ENCODE results near the gene VPREB3.
A peak's percentile ranks its signal among the peaks of the same experiment; 100 is the strongest.
"Not testable (repeated sequence)": the region's sequence is repeated elsewhere in the genome, so short reads cannot be mapped to it uniquely, and the experiment has no call there.

The VPREB3 gene

DNA sequence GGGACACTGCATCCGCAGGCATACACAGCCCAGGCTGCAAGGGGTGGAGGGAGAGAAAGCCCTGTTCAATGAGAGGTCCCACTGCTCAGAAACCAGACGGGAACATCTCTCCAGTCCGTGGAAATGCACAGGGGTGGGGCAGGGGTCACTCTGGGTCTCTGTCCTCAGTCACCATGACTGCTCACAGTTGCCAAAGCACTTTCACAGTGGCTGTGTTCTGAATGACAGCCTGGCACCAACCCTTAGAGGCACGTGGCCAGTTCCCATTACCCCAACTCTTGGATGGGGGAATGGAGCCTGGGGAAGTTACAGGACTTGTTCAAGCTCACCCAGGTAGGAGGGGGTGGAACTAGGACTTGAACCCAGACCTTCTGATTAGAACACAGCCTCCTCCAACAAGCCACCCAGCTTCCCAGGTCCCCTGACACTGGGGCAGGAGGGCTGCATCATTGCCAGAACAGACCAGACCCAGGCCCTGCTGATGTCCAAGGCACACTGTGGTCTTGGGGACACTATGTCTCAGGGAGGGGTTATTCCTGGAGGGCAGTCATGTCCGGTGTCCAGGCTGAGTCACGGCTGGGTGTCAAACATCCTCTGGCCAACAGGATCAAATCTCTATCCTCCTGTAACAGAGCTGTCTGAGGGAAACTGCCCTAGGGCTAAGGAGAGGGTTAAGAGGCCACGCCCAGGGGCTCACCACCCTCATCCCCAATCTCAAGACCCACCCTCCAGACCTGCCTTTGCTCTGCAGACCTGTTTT, 11.5 kb downstream of the VPREB3 start:
- no peak for DNase-seq (ENCODE audit: low read depth in 2 of 2)

DNA sequence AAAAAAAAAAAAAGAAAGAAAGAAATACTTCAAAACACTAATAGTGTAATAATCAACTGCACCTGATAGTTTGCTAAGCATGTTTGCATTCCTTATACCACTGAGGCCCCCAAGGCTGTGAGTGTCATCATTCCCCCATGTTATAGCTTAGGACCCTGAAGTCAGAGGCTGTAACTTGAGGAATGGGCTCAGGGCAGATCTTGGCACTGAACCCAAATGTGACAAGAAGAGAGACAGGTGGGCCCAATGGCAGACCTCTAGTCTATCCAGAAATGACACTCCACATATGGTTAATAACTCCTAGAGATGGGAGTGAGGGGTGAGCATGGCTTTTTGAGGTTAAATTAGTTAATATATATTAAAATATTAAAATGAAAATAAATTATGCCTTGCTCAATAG, 16.5 kb downstream of the VPREB3 start:
- DNase-seq (ENCODE audit: low read depth in 2 of 2): no peak

DNA sequence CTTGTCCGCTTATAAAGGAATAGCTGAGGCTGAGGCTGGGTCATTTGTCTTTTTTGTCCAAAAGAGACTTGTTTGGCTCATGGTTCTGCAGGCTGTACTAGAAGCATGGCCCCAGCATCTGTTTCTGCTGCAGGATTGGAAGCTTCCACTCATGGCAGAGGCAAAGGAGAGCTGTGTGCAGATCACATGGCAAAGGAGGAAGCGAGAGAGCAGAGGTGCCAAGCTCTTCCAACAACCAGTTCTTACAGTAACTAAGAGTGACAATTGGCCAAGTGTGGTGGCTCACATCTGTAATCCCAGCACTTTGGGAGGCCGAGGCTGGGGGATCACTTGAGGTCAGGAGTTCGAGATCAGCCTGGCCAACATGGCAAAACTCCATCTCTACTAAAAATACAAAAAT, 26.1 kb downstream of the VPREB3 start:
- not testable (repeated sequence) for DNase-seq (ENCODE audit: low read depth in 2 of 2)

DNA sequence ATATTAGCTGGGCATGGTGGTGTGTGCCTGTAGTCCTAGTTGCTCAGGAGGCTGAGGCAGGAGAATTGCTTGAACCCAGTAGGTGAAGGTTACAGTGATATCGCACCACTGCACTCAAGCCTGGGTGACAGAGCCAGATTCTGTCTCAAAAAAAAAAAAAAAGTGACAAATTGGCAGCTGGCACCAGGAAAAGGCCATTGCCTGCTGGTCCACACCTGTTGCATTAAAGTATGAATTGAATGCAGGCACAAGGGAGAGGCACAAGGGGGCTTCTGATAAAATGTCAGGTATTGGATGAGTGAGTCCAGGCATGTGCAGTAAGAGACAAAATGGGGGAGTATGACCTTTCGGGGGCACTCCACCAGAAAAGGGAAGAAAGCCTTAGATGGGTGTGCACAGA, 31.5 kb downstream of the VPREB3 start:
- DNase-seq (ENCODE audit: low read depth in 2 of 2): no peak

DNA sequence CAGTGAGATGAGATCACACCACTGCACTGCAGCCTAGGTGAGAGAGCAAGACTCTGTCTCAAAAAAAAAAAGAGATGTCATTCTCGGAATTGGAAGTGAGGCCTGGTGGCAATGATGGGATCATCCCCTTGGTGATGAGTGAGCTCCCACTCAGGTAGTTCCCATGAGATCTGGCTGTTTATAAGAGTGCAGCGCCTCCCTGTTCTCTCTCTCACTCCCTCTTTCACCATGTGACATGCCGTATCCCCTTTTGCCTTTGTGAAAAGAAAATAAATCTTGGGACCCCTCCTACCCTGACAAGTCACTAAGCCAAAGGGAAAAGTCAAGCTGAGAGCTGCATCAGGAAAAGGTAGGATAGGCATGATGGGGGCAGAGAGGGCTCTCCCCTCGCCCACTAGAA, 32.1 kb downstream of the VPREB3 start:
- no peak for DNase-seq (ENCODE audit: low read depth in 2 of 2)

DNA sequence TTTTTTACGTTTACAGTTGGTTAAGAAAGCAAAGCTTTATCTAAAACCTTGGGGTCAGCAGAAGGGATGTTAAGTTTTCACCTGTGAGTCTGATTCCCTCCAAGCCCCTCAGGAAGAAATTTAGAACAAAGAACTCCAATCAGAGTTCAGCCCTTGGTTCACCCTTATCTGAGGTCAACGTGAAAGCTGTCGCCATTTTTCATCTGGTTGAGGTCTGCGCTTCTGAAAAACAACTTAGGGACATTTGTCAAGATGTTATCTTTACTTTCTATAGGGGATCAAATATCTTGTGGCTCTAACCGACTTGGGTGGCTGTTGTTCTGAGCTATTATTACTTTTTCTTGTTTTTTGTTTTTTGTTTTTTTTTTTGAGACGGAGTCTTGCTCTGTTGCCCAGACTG, 33.4 kb downstream of the VPREB3 start:
- no peak for DNase-seq (ENCODE audit: low read depth in 2 of 2)

DNA sequence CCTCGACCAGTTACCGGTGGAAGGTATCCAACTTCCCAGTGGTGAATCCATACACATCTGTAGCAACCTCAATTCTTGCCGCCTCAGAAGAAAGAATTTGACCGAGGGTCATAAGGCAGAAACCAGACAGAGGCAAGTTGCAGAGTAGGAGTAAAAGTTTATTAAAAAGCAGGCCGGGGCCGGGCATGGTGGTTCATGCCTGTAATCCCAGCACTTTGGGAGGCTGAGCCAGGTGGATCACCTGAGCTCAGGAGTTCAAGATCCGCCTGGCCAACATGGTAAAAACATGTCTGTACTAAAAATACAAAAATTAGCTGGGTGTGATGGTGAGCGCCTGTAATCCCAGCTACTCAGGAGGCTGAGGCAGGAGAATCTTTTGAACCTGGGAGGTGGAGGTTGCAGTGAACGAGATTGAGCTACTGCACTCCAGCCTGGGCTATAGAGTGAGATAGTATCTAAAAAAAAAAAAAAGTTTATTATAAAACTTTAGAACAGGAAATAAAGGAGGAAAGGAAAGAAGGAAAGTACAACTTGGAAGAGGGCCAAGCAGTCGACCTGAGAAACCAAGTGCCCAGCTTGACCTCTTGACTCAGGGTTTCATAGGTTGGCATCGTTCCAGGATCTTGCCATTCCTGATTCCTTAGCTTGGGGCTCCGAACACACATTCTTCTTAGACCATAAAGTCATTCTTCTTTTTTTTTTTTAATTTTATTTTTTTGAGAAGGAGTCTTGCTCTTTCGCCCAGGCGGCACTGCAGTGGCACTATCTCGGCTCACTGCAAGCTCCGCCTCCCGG, 35.7 kb downstream of the VPREB3 start:
- no peak for DNase-seq (ENCODE audit: low read depth in 2 of 2)

DNA sequence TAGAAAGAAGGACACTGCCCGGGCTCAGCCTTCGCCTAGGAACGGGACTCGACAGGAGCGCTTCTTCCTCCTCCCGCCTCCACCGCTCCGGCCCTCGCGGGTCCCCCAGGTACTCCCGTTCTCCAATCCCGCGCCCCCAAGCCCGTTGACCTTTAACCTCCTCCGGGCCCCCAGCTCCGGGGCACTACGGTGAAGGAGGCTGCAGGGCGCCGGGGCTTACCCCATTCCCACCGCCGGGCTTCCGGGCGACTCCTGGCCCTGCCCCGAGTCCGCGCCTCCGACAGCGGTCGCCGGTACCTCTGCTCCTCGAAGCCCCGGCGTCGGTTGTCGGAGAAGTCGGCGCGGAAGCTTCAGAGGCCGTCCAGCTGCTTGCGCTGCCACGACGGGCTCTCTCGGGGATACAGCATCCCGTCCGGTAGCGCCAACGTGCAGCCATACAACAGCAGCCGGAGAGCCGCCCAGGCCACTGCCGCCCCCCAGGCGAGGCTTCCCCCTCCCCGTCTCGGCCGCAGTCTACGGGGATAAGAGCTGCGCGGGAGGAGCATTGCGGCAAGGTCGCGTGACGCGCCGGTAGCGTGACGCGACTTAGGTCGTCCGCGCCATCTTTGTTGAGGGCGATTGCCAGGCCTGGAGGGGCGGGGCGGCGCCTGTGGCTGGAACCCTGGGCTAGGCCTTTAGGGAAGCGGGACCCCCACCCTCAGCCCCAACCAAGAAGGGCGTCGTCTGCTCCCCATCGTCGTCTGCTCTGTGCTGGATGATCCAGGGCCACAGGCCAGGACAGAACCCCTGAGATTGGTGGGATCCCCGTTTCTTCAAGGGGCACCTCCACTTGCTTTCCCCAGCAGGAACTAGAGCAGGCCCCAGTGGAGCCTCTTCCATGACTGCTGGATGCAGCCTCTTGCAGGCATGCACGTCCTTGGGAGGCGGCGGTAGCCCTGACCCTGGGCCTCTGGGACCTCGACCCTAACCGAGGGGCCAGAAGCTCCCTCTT, 37.1 kb downstream of the VPREB3 start:
- DNase-seq (ENCODE audit: low read depth in 2 of 2): peak; percentile 64 to 66

DNA sequence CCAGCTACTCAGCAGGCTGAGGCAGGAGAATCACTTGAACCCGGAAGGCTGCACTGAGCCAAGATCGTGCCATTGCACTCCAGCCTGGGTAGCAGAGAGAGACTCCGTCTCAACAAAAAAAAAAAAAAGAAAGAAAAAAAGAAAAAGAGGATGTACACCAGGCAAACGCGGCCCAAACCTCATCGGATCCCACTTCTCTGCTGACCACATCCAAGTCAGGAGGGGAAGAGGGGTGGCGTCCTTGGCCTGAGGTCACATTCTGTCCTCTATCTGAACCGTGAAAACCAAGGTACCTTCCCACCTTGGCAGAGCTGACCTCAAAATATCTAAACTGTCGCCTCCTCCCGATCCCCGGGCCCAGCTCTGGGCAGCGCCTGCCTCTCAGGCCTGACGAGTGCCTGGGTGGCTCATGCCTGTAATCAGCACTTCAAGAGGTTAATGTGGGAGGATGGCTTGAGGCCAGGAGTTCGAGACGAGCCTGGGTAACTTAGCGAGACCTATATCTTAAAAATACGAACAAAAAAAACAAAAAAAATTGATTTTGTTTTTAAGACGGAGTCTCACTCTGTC, 38.3 kb downstream of the VPREB3 start:
- DNase-seq (ENCODE audit: low read depth in 2 of 2): no peak

DNA sequence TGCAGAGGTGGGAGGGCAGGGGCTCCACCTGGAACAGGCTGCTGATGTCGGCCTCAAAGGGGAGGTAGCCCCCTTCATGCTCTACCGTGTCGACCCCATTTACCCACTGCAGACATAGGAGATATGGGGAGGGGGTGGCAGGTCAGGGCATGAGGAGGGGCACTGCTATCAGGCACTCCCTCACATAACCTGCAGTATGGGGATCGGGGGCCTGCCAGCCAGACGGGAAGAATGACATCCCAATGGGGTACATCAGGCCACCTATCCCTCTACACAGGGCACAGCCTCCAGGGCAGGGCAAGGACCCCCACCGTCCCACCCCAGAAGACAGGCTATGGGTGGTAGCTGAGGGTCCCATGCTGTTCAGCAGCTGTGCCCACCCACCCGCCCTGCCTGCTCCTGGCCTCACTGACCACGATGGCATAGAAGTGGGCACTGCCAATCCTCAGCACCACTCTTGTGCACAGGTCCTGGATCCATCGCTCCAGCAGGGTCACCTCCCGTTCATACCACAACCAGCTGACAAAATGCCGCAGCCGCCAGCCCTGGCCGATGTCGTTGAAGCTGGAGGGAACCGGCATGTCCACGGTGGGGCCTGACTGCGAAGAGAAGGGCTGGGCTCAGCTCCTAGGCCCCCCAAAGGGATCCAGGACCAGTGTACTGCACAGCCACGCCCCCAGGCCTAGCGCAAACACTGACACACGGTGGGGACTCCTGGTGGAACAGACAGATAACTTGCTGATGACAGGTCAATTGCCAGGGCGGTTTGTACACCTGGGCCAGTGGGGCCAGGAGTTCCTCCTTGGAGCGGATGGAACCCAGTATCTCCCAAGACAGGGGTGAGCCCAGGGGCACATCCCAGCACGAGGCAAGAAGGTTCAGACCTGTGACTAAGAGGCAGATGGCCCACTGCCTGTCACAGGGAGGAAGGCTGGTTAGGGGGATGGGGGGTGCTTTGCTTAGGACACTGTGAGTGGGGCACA, 39.3 kb downstream of the VPREB3 start:
- no peak for DNase-seq (ENCODE audit: low read depth in 2 of 2)

DNA sequence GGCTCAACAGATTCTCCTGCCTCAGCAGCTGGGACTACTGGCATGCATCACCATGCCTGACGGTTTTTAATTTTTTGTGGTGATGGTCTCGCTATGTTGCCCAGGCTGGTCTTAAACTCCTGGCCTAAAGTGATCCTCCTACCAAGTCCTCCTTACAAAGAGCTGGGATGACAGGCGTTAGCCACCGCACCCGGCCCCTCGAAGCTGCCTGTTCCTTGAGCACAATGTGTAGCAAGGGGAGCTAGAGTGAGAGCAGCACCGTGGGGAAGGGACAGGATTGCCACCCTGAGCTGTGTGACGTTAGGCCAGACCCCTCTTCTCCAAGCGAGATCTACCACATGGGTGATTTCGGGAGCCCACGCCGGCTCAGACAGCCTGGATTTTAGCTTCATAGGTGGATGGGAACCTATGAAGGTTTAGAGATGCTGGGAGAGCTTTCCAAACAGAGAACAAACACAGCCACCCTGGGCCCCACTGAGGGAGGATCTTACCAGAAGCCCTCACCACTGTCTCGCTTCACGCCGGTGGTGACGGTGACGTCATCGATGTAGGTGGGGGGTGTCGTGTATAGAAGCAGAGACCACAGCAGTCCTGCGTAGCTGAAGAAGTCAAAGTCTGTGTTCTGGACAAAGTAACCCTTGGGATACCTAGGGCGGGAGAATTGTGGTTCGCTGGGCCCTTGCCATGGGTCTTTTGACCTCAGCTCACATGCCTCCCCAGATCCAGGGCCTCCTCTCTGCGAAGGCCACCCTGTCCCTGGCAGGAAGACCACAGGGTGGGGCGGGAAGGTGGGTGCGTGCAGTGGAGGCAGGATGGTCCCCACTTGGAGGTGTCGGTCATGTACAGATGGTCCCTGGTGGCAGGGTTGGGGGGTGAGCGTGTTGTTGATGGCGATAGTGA, 40.3 kb downstream of the VPREB3 start:
- no peak for DNase-seq (ENCODE audit: low read depth in 2 of 2)

DNA sequence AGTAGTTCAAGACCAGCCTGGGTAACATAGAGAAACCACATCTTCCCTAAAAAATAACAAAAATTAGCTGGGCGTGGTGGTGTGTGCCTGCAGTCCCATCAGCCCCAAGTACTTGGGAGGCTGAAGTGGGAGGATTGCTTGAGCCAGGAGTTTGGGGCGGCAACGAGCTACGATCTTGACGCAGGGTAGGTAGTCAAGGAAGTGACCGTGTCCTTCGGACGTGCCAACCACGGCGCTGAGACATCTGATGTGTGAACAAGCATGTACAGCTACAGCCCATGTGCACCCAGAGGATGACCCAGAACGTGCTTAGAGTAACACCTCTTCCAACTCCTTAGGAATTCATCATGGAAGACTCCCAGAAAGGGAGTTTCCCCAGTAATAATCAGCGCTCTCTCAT, 42.0 kb downstream of the VPREB3 start:
- no peak for DNase-seq (ENCODE audit: low read depth in 2 of 2)

DNA sequence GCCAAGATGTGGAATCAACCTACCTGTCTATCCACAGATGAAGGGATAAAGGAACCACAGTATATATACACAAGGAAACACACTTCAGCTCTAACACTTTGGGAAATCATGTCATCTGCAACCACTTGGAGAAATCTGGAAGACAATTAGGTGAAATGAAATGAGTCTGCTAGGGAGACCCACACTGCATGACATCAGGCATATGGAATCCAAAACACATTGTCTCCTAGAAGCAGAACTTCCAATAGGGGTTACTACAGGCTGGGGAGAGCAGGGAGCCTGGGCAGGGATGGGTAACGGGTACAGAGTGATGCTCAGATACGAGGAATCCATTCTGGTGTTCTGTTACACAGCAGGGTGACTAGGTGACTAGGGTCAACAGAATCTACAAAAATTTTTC, 45.1 kb downstream of the VPREB3 start:
- DNase-seq (ENCODE audit: low read depth in 2 of 2): peak; percentile 5 to 15

DNA sequence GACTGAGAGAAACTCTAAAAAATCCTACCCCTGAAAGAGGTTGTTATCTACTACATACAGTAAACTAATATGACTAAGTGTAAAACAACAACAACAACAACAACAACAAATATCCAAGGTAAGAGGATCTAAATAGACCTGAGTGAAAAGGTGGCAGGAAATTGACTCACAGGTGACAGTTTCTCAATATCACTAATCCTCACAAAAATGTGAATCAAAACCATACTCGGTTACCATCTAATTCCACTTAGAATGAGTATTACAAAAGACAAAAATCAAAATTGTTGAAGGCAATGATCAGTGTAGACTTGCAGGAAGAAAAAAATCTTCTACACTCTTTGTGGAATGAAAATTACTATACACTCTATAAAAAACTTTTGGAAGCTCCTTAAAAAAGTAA, 46.0 kb downstream of the VPREB3 start:
- no peak for DNase-seq (ENCODE audit: low read depth in 2 of 2)

DNA sequence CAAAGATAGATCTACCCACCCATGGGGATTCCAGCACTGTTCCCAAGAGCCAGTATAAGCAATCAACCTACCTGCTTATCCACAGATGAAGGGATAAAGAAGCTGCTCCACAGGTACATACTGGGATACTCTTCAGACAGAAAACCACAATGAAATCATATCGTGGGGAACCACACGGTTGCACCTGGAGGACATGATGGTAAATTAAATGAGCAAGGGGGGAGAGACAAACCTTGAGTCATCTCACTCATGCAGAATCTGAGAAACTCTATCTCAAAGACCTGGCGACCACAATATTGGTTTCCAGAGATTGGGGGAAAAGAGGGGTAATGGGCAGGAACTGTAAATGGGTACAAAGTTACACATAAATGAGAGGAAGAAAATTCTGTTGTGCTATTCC, 48.9 kb downstream of the VPREB3 start:
- DNase-seq (ENCODE audit: low read depth in 2 of 2): no peak

DNA sequence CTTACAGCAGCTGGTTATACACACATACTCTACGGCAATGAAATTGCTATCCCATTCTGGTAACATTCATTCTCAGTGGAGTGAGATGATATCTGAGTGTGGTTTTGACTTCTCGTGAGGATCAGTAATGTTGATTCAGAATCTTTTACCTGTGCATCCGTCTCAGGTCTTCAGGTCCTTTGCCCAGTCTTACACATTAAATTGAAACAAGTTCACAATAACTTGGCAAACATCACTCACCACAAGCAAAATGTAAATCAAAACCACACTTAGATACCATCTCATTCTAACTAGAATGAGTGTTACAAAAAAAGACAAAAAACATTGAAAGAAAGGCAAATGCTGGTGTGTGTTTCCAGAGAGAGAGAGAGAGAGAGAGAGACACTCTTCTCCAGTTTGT, 49.4 kb downstream of the VPREB3 start:
- DNase-seq (ENCODE audit: low read depth in 2 of 2): no peak

DNA sequence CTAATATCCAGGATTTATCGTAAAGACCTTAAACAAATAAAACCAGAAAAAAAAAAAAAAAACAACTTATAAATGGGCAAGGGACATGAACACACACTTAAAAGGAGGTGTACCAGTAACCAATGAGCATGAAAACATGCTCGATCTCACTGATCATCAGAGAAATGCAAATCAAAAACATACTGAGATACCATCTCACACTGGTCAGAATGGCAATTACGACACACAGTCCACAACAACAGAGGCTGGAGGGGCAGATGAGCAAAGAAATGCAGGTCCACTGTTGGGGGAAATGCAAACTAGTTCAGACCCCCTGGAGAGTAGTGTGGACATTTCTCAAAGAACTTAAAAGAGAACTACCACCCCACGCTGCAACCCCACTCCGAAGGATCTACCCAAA, 50.2 kb downstream of the VPREB3 start:
- DNase-seq (ENCODE audit: low read depth in 2 of 2): no peak

Measured in fibroblast of skin of left biceps (primary cell).